ENCODE data around the gene EPHB1. TPM values are rescaled to one million over a fixed set of nuclear protein-coding genes. Genes with fewer than 3 reads are reported as not detected.

Gene EPHB1
- total RNA-seq, 4 donors from 2014 or later: 0.16 to 1.5 (median 0.59) TPM

DNA sequence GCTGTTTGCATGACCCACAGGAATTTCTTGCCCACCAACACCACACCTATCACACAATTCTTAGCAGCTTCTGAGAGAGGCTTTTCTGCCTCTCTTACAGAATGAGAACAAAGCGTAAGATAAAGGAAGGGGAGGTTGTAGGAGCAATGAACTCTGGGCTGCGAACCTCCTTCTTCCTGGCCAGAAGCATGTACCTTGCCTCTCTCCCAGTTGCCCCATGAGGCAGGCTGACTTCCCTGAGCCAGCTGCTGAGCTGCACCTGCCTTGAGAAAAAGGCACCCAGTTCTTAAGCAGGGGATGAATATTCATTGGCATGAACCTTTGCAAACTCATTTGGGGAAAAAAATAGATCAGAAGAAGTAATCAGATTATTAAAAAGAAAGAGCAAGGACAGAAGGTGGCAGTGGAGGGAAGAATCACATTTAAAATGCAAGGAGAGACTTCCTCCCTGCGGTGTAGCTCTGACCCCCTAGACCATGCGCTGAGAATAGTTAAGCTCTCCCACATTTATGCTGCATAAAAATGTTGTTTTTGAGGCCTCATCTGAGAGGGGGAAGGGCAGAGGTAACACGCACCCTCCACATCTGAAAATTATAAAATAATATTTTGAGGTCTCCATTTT lies 304.8 kb downstream of the EPHB1 start:
- TF ChIP-seq, protein P1, sequence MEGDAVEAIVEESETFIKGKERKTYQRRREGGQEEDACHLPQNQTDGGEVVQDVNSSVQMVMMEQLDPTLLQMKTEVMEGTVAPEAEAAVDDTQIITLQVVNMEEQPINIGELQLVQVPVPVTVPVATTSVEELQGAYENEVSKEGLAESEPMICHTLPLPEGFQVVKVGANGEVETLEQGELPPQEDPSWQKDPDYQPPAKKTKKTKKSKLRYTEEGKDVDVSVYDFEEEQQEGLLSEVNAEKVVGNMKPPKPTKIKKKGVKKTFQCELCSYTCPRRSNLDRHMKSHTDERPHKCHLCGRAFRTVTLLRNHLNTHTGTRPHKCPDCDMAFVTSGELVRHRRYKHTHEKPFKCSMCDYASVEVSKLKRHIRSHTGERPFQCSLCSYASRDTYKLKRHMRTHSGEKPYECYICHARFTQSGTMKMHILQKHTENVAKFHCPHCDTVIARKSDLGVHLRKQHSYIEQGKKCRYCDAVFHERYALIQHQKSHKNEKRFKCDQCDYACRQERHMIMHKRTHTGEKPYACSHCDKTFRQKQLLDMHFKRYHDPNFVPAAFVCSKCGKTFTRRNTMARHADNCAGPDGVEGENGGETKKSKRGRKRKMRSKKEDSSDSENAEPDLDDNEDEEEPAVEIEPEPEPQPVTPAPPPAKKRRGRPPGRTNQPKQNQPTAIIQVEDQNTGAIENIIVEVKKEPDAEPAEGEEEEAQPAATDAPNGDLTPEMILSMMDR (IDR thresholded peaks at IDR 0.05; ENCODE audit: low read depth): no peak

DNA sequence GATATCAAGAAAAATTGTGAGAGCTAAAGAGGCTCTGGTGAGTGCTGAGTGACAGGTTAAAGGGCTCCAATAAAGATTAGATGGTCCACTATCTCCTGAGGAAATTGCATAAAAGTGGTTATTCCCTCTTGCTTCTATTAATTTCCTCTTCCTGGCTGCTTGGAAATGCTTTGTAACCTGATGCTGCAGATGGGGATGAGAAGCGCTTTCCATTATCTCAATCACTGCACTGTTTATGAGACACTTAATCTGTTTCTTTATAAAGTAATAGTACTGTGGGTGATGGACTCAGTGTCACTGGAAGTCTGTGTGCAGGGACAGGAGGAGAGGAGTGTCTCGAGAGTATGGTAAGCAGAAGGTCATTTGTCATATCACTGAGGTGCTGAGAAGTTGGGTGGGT lies 305.3 kb downstream of the EPHB1 start:
- TF ChIP-seq, protein P1 (IDR thresholded peaks at IDR 0.05; ENCODE audit: low read depth): no peak

DNA sequence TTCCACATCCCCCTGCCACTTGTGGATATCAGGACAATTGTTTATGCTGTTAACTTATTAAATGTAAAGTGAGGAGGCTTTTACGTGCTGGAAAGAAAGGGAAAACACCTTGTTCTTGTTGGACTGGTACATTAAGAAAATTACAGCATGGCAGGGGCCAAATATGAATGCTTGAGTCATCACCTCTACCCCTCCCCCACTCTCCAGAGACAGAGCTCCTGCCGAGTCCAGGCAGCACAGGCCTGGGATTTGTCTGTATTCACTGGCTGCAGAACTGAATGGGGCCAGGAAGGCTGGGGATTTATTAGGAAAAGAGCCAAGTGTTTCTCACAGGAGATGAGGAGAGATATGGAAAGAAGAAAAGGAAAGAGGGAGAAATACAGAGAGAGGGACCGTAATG lies 308.9 kb downstream of the EPHB1 start:
- TF ChIP-seq, protein P1 (IDR thresholded peaks at IDR 0.05; ENCODE audit: low read depth): no peak

DNA sequence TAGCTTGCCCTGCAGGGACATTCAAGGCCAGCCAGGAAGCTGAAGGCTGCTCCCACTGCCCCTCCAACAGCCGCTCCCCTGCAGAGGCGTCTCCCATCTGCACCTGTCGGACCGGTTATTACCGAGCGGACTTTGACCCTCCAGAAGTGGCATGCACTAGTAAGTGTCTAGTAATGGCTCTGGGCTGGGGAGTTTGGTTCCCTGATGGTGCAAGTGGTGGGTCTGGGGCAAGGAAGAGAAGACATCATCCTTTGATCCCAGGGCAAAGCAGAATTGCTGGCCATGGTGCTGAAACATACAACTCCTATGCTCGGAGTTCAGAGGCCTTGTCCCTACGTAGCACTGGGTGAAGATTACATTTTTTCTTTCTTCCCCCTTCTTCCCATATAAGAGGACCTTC lies 311.4 kb downstream of the EPHB1 start:
- TF ChIP-seq, protein P1 (IDR thresholded peaks at IDR 0.05; ENCODE audit: low read depth): no peak

DNA sequence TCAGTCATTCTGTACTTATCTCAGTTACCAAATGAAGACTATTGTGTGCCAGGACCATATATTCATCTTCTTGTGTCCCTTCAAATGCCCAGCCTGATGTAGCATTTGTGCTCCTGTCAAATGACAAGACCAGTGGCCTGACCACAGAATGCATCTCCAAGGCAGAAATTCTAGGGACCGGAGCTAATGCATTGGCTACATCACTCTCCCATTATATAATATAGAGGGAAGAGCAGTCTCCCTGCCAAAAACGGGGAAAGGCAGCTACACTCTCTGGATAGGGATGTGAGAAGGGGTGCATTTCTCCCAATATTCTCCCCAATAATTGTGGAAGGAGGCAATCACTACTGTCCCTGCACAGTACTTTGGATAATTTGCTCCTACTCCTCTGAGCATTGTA lies 312.0 kb downstream of the EPHB1 start:
- TF ChIP-seq, protein P1 (IDR thresholded peaks at IDR 0.05; ENCODE audit: low read depth): no peak

DNA sequence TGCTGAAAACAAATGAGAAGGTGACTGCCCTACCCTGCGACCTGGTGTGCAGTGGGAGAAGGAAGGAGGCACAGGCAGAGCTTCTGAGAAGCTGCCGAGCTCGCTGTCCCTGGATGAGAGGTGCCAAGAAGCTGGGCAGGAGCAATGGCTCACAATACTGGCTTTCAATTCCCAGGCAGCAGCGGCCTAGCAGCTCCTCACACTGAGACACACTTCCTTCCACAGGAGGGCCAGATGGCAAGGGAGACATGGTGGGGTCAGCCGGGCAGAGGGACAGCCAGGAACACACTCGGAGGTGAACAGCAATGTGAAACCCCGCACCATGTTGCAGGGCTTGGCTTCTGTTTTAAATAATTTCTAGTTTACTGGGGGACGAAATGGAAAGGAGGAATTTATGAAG lies 314.6 kb downstream of the EPHB1 start:
- TF ChIP-seq, protein P1 (IDR thresholded peaks at IDR 0.05; ENCODE audit: low read depth): no peak

DNA sequence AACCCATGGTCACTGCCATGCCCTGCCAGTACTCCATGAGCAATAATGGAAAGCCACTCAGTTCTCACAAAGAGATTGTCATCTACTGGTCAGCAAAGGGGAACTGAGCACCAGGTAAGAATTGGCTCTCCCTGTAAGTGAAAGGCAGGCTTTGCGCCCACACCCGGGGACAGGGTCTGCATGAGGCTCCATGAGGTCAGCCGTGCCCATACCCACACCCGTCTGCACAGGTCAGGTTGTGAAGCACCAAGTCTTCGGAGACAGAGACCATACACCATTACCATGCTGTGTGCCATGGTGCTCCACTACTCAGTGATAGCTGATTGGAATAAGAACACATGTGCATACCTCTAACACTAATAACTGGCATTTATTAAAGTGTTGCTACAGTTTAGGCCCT lies 322.9 kb downstream of the EPHB1 start:
- TF ChIP-seq, protein P1 (IDR thresholded peaks at IDR 0.05; ENCODE audit: low read depth): no peak

Measured in subcutaneous adipose tissue (tissue), 4 donors.